GM12878 (cell line): ENCODE data around the gene ANKIB1. TPM values are rescaled to one million over a fixed set of nuclear protein-coding genes. Genes with fewer than 3 reads are reported as not detected.

Source experiments
- ATAC-seq: fragments of 200-7000 bp; cut with Tn5 transposase; 3 replicates; pipeline ENCODE4 v1.9.1; 2020; ENCODE audit warnings: mild to moderate bottlenecking, moderate library complexity
- BruUV-seq: library from RNA; stranded (reverse); fragments of 400-500 nt; replicated peaks from 2 replicates; lab custom pipeline; 2021; lab: Mats Ljungman, UMichigan
- CTCF ChIA-PET: fragments of 300-600 bp; sonication (Branson Sonifier 250); formaldehyde crosslinking; extraction: SDS; loops from one replicate; lab custom pipeline; 2021; ENCODE audit warnings: inconsistent platforms; lab: Yijun Ruan, JAX
- POLR2A ChIA-PET: fragments of 350-600 bp; formaldehyde crosslinking; extraction: SDS; loops from one replicate; lab custom pipeline; 2021; ENCODE audit warnings: inconsistent platforms; lab: Charles Lee
- RAD21 ChIA-PET: fragments of 300-600 bp; sonication (Branson Sonifier 250); formaldehyde crosslinking; loops from one replicate; lab custom pipeline; 2023; ENCODE audit warnings: antibody characterized with exemption; ENCODE audit not compliant: unreplicated experiment; lab: Charles Lee
- SMC1A ChIA-PET: fragments of 300-600 bp; sonication (Branson Sonifier 250); formaldehyde crosslinking; loops from one replicate; lab custom pipeline; 2023; ENCODE audit not compliant: unreplicated experiment, uncharacterized antibody; lab: Charles Lee
- DNase-seq: peaks from one replicate; pipeline ENCODE4 v3.0.0-alpha.2; 2011; ENCODE audit warnings: low read depth, low spot score
- FAIRE-seq: peaks from 3 replicates; lab custom pipeline; 2011; peaks lifted over from hg19 to GRCh38; lab: Jason Lieb, UNC
- H2AFZ ChIP-seq: 2 replicates; pipeline ENCODE4 v1.6.0; 2011; ENCODE audit warnings: low read depth, low read length, control low read depth; ENCODE audit not compliant: control insufficient read depth
- H3K27ac ChIP-seq: 2 replicates; pipeline ENCODE4 v1.5.1; 2011; ENCODE audit warnings: control low read depth; ENCODE audit not compliant: control insufficient read depth, insufficient read depth
- H3K27me3 ChIP-seq, 2 experiments: replicated peaks in 1 of 2; 2 replicates each; pipeline versions ENCODE4 v1.6.0 to v1.6.1; 2011; ENCODE audit warnings: low read length in 1 of 2; ENCODE audit not compliant: control insufficient read depth in 2 of 2, insufficient read depth in 2 of 2
- H3K36me3 ChIP-seq, 2 experiments: 2 replicates each; pipeline ENCODE4 v1.5.1; 2011; ENCODE audit warnings: low read length in 1 of 2; ENCODE audit not compliant: control insufficient read depth in 2 of 2, insufficient read depth in 2 of 2
- H3K4me1 ChIP-seq: 2 replicates; pipeline ENCODE4 v1.6.1; 2011; ENCODE audit warnings: mild to moderate bottlenecking, low read length, moderate library complexity, mixed read lengths; ENCODE audit not compliant: control insufficient read depth, insufficient read depth
- H3K4me2 ChIP-seq: 2 replicates; pipeline ENCODE4 v1.6.0; 2011; ENCODE audit warnings: control low read depth; ENCODE audit not compliant: control insufficient read depth, insufficient read depth
- H3K4me3 ChIP-seq: fragments of 200-600 bp; sonication (generic); 2 replicates; pipeline ENCODE4 v1.5.1; 2016
- H3K79me2 ChIP-seq: 2 replicates; pipeline ENCODE4 v1.6.0; 2011; ENCODE audit warnings: low read length; ENCODE audit not compliant: control insufficient read depth, insufficient read depth
- H3K9ac ChIP-seq: 2 replicates; pipeline ENCODE4 v1.8.0; 2011; ENCODE audit warnings: low read length, control low read depth, mixed read lengths; ENCODE audit not compliant: control insufficient read depth, insufficient read depth
- H3K9me3 ChIP-seq: replicated peaks from 3 replicates; pipeline ENCODE4 v1.5.1; 2011; ENCODE audit warnings: mild to moderate bottlenecking, low read length; ENCODE audit not compliant: control insufficient read depth, insufficient read depth
- H4K20me1 ChIP-seq: 2 replicates; pipeline ENCODE4 v1.6.0; 2011; ENCODE audit not compliant: control insufficient read depth, insufficient read depth
- CEBPB ChIP-seq, 2 experiments: fragments of 150-350 bp in 1 of 2; IDR thresholded peaks; 2 replicates each; pipeline ENCODE4 v1.6.1; 2012 to 2014; ENCODE audit warnings: low read depth in 2 of 2, low read length in 2 of 2, borderline replicate concordance in 1 of 2, inconsistent platforms in 1 of 2
- CREB1 ChIP-seq: IDR thresholded peaks from 2 replicates; pipeline ENCODE4 v1.6.1; 2012; ENCODE audit warnings: low read depth, mild to moderate bottlenecking, inconsistent platforms
- MLLT1 ChIP-seq: fragments of 450-650 bp; IDR thresholded peaks from 2 replicates; pipeline ENCODE4 v1.6.1; 2016; ENCODE audit warnings: mild to moderate bottlenecking
- NBN ChIP-seq: fragments of 450-650 bp; IDR thresholded peaks from 2 replicates; pipeline ENCODE4 v1.6.1; 2016
- NFYB ChIP-seq: IDR thresholded peaks from 2 replicates; pipeline ENCODE4 v1.6.1; 2011; ENCODE audit warnings: low read depth, mild to moderate bottlenecking, low read length, improper control_type of control experiment, moderate library complexity; ENCODE audit not compliant: insufficient read depth
- NR2F1 ChIP-seq: fragments of 450-650 bp; conservative IDR thresholded peaks from 2 replicates; pipeline ENCODE4 v1.6.1; 2017; ENCODE audit warnings: mild to moderate bottlenecking
- POLR2AphosphoS5 ChIP-seq: IDR thresholded peaks from 2 replicates; pipeline ENCODE4 v1.6.1; 2011; ENCODE audit warnings: mild to moderate bottlenecking, low read length, inconsistent platforms
- POU2F2 ChIP-seq: IDR thresholded peaks from 3 replicates; pipeline ENCODE4 v1.6.1; 2011; ENCODE audit warnings: low read depth, mild to moderate bottlenecking, low read length, borderline replicate concordance
- RUNX3 ChIP-seq: IDR thresholded peaks from 2 replicates; pipeline ENCODE4 v1.6.1; 2012; ENCODE audit warnings: low read length, inconsistent platforms
- STAT1 ChIP-seq: fragments of 450-650 bp; conservative IDR thresholded peaks from 2 replicates; pipeline ENCODE4 v1.6.1; 2014; ENCODE audit warnings: antibody characterized with exemption, mild to moderate bottlenecking
- STAT3 ChIP-seq: IDR thresholded peaks from 2 replicates; pipeline ENCODE4 v1.6.1; 2011; ENCODE audit warnings: low read depth, low read length, improper control_type of control experiment
- SUZ12 ChIP-seq: fragments of 200-600 bp; sonication (generic); IDR thresholded peaks from one replicate; pipeline ENCODE4 v1.6.1; 2018; ENCODE audit warnings: antibody characterized with exemption, mild to moderate bottlenecking; ENCODE audit not compliant: unreplicated experiment
- TARDBP ChIP-seq: IDR thresholded peaks from 2 replicates; pipeline ENCODE4 v1.6.1; 2016; ENCODE audit warnings: borderline replicate concordance
- TCF7 ChIP-seq: IDR thresholded peaks from 2 replicates; pipeline ENCODE4 v1.6.1; 2014; ENCODE audit warnings: antibody characterized with exemption, borderline replicate concordance
- ZNF274 ChIP-seq: IDR thresholded peaks from one replicate; pipeline ENCODE4 v1.8.0; 2011; ENCODE audit not compliant: insufficient read length, insufficient read depth
- ZNF384 ChIP-seq: IDR thresholded peaks from 2 replicates; pipeline ENCODE4 v1.6.1; 2012; ENCODE audit warnings: low read depth, mild to moderate bottlenecking, low read length, improper control_type of control experiment, borderline replicate concordance
- WGBS: methylation state at CpG from one replicate; pipeline ENCODE4 v1.1.6; 2016; ENCODE audit warnings: low lambda C conversion rate; ENCODE audit not compliant: insufficient replicate concordance, insufficient coverage; ENCODE audit errors: missing lambda C conversion rate; 5-methylcytosine and 5-hydroxymethylcytosine counted together
- in situ Hi-C: fragments of 300-500 bp; cut with MboI; formaldehyde crosslinking; loops from 9 replicates; pipeline ENCODE4 v1.14.3; 2018; ENCODE audit warnings: mixed read lengths
- intact Hi-C: fragments of 100-400 bp; cut with micrococcal nuclease; formaldehyde crosslinking; loops from one replicate; pipeline ENCODE4 v1.14.2; 2022; ENCODE audit not compliant: unreplicated experiment
- polyA plus RNA-seq, 11 experiments: library from polyadenylated mRNA; depleted of rRNA in 4 of 11; unstranded in 6 of 11; stranded (reverse) in 5 of 11; fragments of >200 nt; fragmentation: Nextera tagmentation in 4 of 11; fragmentation: Illumina TruSeq in 1 of 11; extraction: Ambion mirVana in 4 of 11; extraction: Trizol in 1 of 11; gene quantifications; 1 replicate in 1 of 11; 2 replicates in 10 of 11; pipeline versions ENCODE4 v1.2.1 to v1.2.3, GENCODE V29; 2011 to 2016; ENCODE audit warnings: inconsistent platforms in 2 of 11, missing spikeins in 2 of 11, low read depth in 1 of 11
- total RNA-seq, 4 experiments: library from RNA; depleted of rRNA in 3 of 4; stranded (reverse); fragments of >200 nt in 3 of 4; fragmentation: Illumina TruSeq in 1 of 4; extraction: Trizol in 1 of 4; gene quantifications; 2 replicates each; pipeline versions ENCODE4 v1.2.1 to v1.2.3, GENCODE V29; 2013 to 2021
- TF ChIP-seq, protein P1 (sequence below): IDR thresholded peaks from 2 replicates; pipeline ENCODE4 v1.6.1; 2012; ENCODE audit warnings: improper control_type of control experiment, low read depth, low read length; ENCODE audit not compliant: insufficient replicate concordance

The ANKIB1 gene
- total and polyA plus RNA-seq, 10 of the 15 experiments (the other 5 are each of a cell fraction or from before 2014, with no cell fraction given), result 9.0 to 54.0 (median 21.9) TPM

- DNase-seq (no peak), FAIRE-seq (no peak), ATAC-seq (no peak)
- ChIA-PET CTCF (interaction anchor here (0.5 kb wide), 1 partner anchor 211 kb away, joined by 3 read pairs; no protein-coding TSS in a partner anchor), RAD21 (no interaction called here), POLR2A (no interaction called here), SMC1A (interaction anchor here (1.0 kb wide), 1 partner anchor 15 kb away, joined by 3 read pairs; no protein-coding TSS in a partner anchor)
- Histone ChIP-seq H3K9me3 (no peaks in the 10 kb centered on the region), H3K79me2 (no peaks in the 10 kb centered on the region), H2AFZ (no peak overlapping the region), H3K27ac (no peak overlapping the region), H3K4me2 (no peak overlapping the region), H3K4me3 (no peak overlapping the region), H3K4me1 (no peaks in the 10 kb centered on the region), H3K27me3 (no peaks in the 10 kb centered on the region), H4K20me1 (no peaks in the 10 kb centered on the region), H3K36me3 (peaks cover 0 to 6% of the 10 kb centered on the region in 2 experiments; a peak in 2 of 4 replicates), H3K9ac (no peak overlapping the region)
- in situ Hi-C loops, result no loop called here
- intact Hi-C loops, result no loop called here
- BruUV-seq, result no TSS peak
- 100% methylated on average over 1 of the region's 1 CpG for WGBS
- TF ChIP-seq MLLT1, result no peak
- TF ChIP-seq NR2F1, result no peak
- TF ChIP-seq POLR2AphosphoS5, result no peak
- no peak for TF ChIP-seq POU2F2
- no peak for TF ChIP-seq TCF7
- no peak for TF ChIP-seq TARDBP
- no peak for TF ChIP-seq STAT3
- no peak for TF ChIP-seq ZNF274
- no peak for TF ChIP-seq STAT1
- TF ChIP-seq NFYB, result no peak
- TF ChIP-seq, protein P1, sequence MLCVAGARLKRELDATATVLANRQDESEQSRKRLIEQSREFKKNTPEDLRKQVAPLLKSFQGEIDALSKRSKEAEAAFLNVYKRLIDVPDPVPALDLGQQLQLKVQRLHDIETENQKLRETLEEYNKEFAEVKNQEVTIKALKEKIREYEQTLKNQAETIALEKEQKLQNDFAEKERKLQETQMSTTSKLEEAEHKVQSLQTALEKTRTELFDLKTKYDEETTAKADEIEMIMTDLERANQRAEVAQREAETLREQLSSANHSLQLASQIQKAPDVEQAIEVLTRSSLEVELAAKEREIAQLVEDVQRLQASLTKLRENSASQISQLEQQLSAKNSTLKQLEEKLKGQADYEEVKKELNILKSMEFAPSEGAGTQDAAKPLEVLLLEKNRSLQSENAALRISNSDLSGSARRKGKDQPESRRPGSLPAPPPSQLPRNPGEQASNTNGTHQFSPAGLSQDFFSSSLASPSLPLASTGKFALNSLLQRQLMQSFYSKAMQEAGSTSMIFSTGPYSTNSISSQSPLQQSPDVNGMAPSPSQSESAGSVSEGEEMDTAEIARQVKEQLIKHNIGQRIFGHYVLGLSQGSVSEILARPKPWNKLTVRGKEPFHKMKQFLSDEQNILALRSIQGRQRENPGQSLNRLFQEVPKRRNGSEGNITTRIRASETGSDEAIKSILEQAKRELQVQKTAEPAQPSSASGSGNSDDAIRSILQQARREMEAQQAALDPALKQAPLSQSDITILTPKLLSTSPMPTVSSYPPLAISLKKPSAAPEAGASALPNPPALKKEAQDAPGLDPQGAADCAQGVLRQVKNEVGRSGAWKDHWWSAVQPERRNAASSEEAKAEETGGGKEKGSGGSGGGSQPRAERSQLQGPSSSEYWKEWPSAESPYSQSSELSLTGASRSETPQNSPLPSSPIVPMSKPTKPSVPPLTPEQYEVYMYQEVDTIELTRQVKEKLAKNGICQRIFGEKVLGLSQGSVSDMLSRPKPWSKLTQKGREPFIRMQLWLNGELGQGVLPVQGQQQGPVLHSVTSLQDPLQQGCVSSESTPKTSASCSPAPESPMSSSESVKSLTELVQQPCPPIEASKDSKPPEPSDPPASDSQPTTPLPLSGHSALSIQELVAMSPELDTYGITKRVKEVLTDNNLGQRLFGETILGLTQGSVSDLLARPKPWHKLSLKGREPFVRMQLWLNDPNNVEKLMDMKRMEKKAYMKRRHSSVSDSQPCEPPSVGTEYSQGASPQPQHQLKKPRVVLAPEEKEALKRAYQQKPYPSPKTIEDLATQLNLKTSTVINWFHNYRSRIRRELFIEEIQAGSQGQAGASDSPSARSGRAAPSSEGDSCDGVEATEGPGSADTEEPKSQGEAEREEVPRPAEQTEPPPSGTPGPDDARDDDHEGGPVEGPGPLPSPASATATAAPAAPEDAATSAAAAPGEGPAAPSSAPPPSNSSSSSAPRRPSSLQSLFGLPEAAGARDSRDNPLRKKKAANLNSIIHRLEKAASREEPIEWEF, result no peak
- no peak for TF ChIP-seq RUNX3
- no peak for TF ChIP-seq CREB1
- TF ChIP-seq NBN, result no peak
- TF ChIP-seq CEBPB (IDR thresholded peaks at IDR 0.05; ENCODE audit: borderline replicate concordance in 1 of 2, low read depth in 2 of 2, low read length in 2 of 2), result no peak
- no peak for TF ChIP-seq ZNF384
- no peak for TF ChIP-seq SUZ12
Measured at GRCh38 chr7:92368741-92369140, 123.0 kb downstream of the ANKIB1 start.
